H1 (cell line): ENCODE data around the gene COLEC12. TPM values are rescaled to one million over a fixed set of nuclear protein-coding genes. Genes with fewer than 3 reads are reported as not detected.

ENCODE experiments used
- ASH2L ChIP-seq: fragments of 200-600, 300-600 bp; sonication (generic); IDR thresholded peaks from one replicate; pipeline ENCODE4 v1.7.1; 2017; ENCODE audit warnings: low read length
- BACH1 ChIP-seq: IDR thresholded peaks from 2 replicates; pipeline ENCODE4 v1.6.1; 2012; ENCODE audit warnings: low read length, improper control_type of control experiment
- CBX5 ChIP-seq: fragments of 300-800, 300-1000 bp; sonication (generic); IDR thresholded peaks from 2 replicates; pipeline ENCODE4 v1.7.1; 2016; ENCODE audit warnings: antibody characterized with exemption, low read length, low read depth
- CEBPB ChIP-seq: IDR thresholded peaks from 2 replicates; pipeline ENCODE4 v1.6.1; 2012; ENCODE audit warnings: low read depth, low read length
- CREB1 ChIP-seq: IDR thresholded peaks from 2 replicates; pipeline ENCODE4 v1.6.1; 2012; ENCODE audit warnings: inconsistent platforms
- CTBP2 ChIP-seq: IDR thresholded peaks from 2 replicates; pipeline ENCODE4 v1.7.0; 2011; ENCODE audit warnings: borderline replicate concordance, mild to moderate bottlenecking, moderate library complexity, mixed read lengths, low read length; ENCODE audit not compliant: insufficient read depth, insufficient read length
- FOSL1 ChIP-seq: IDR thresholded peaks from 2 replicates; pipeline ENCODE4 v1.6.1; 2011; ENCODE audit warnings: mild to moderate bottlenecking, low read depth, low read length, moderate library complexity; ENCODE audit not compliant: insufficient read depth
- HDAC6 ChIP-seq: IDR thresholded peaks from one replicate; pipeline ENCODE4 v1.7.1; 2012; ENCODE audit warnings: low read depth, mild to moderate bottlenecking, inconsistent platforms, low read length, moderate library complexity
- KDM4A ChIP-seq: IDR thresholded peaks from one replicate; pipeline ENCODE4 v1.7.1; 2012; ENCODE audit warnings: low read depth, mild to moderate bottlenecking, moderate library complexity, low read length, inconsistent platforms; ENCODE audit not compliant: severe bottlenecking
- NANOG ChIP-seq: IDR thresholded peaks from 2 replicates; pipeline ENCODE4 v1.6.1; 2011; ENCODE audit warnings: low read length, low read depth, mild to moderate bottlenecking, inconsistent platforms; ENCODE audit not compliant: insufficient read depth, poor library complexity, severe bottlenecking
- NRF1 ChIP-seq: IDR thresholded peaks from 2 replicates; pipeline ENCODE4 v1.6.1; 2011; ENCODE audit warnings: mild to moderate bottlenecking, low read depth, low read length, improper control_type of control experiment
- RAD21 ChIP-seq, 2 experiments: IDR thresholded peaks in 1 of 2; conservative IDR thresholded peaks in 1 of 2; 2 replicates each; pipeline ENCODE4 v1.6.1; 2011; ENCODE audit warnings: low read depth in 2 of 2, low read length in 2 of 2, improper control_type of control experiment in 1 of 2, inconsistent platforms in 1 of 2, mild to moderate bottlenecking in 1 of 2, moderate library complexity in 1 of 2
- RBBP5 ChIP-seq: IDR thresholded peaks from 2 replicates; pipeline ENCODE4 v1.7.1; 2012; ENCODE audit warnings: low read depth, mild to moderate bottlenecking, inconsistent platforms, low read length, moderate library complexity, borderline replicate concordance
- RNF2 ChIP-seq: fragments of 200-900, 300-1000 bp; sonication (generic); IDR thresholded peaks from 2 replicates; pipeline ENCODE4 v1.7.1; 2016; ENCODE audit warnings: borderline replicate concordance, low read depth, mild to moderate bottlenecking, antibody characterized with exemption, low read length; ENCODE audit not compliant: poor library complexity, severe bottlenecking; ENCODE audit errors: missing control alignments
- RXRA ChIP-seq: IDR thresholded peaks from 2 replicates; pipeline ENCODE4 v1.6.1; 2011; ENCODE audit warnings: low read depth, mild to moderate bottlenecking, low read length, moderate library complexity; ENCODE audit not compliant: insufficient read depth
- SIN3A ChIP-seq, 2 experiments: IDR thresholded peaks in 1 of 2; conservative IDR thresholded peaks in 1 of 2; 2 replicates each; pipeline ENCODE4 v1.6.1; 2011 to 2012; ENCODE audit warnings: low read length in 2 of 2, improper control_type of control experiment in 1 of 2, low read depth in 1 of 2, mild to moderate bottlenecking in 1 of 2
- SIRT6 ChIP-seq: IDR thresholded peaks from one replicate; pipeline ENCODE4 v1.7.1; 2012; ENCODE audit warnings: low read length, inconsistent platforms
- TAF1 ChIP-seq: IDR thresholded peaks from 2 replicates; pipeline ENCODE4 v1.6.1; 2011; ENCODE audit warnings: mild to moderate bottlenecking, low read depth, low read length
- YY1 ChIP-seq: IDR thresholded peaks from 2 replicates; pipeline ENCODE4 v1.6.1; 2011; ENCODE audit warnings: low read depth, mild to moderate bottlenecking, low read length
- ZNF274 ChIP-seq: IDR thresholded peaks from 2 replicates; pipeline ENCODE4 v1.7.0; 2012; ENCODE audit warnings: low read length, borderline replicate concordance; ENCODE audit errors: extremely low read depth
- polyA plus RNA-seq, 7 experiments: library from polyadenylated mRNA; depleted of rRNA in 3 of 7; stranded (reverse) in 5 of 7; unstranded in 2 of 7; fragments of >200 nt in 5 of 7; fragments of 200-250 nt in 2 of 7; gene quantifications; 1 replicate in 5 of 7; 2 replicates in 1 of 7; 4 replicates in 1 of 7; pipeline versions ENCODE4 v1.2.1 to v1.2.3, GENCODE V29; 2011 to 2013; ENCODE audit warnings: missing spikeins in 2 of 7, mixed read lengths in 2 of 7
- total RNA-seq: library from RNA; stranded (reverse); fragmentation: NEBNext Ultra II Directional; extraction: Animal tissue kit (Norgen Biotek cat#: 25700); gene quantifications from 2 replicates; pipeline ENCODE4 v1.2.1, GENCODE V29; 2021
- TF ChIP-seq, protein P1 (sequence below): IDR thresholded peaks from 2 replicates; pipeline ENCODE4 v1.6.1; 2012; ENCODE audit warnings: inconsistent platforms
- TF ChIP-seq, protein P2 (sequence below): IDR thresholded peaks from 2 replicates; pipeline ENCODE4 v1.6.1; 2011; ENCODE audit warnings: low read length, improper control_type of control experiment

The COLEC12 gene
- total and polyA plus RNA-seq, 2 of the 8 experiments (the other 6 are each of a cell fraction or from before 2014, with no cell fraction given): 0.44 to 2.3 TPM

DNA sequence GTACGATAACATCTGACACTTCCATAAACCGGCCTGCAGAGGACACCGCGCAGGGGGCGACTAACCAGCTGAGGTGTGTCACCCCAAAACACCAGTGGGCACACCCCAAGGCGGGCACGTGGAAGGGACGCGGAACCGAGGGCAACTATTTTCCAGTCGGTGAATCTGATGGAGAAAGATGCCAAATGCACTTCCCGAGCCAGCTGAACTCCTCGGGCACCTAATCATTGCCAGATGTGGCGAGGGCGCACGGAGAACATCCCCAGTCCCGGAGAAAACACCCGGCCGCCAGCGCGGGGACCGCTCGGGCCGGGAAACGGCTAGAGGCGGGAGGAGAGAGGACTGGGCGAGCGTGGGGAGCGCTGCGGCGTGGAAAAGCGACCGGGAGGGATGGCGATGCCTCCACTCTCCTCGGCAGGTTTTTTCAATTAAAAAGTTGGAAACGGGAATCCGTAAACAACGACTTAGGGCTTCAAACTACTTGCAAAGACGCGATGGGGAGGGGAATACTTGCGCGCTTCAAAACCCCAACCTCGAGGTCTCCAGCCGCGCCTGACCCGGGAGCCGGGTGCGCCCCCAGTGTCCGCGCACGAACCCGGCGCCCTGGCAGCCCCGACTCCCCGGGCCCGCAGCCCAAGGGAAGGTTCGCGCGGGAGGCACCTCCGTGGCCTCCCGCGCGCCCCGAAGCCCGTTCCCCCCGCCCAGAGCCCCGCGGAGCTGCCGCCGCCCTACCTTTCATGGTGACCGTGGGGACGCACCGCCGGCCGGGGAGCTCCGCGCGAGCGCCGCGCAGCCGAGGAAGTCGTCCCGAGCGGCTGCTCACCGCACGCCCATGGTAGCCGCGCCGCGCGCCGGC, 497 bp downstream of the COLEC12 start (continued):
- TF ChIP-seq RAD21 (IDR thresholded peaks at IDR 0.05 in 1 of 2, conservative IDR thresholded peaks at IDR 0.05 in 1 of 2; ENCODE audit: low read depth in 2 of 2, low read length in 2 of 2): no peak; a peak in 1 of 4 replicates
- TF ChIP-seq HDAC6: no peak
- TF ChIP-seq KDM4A: peak; percentile 42
- no peak for TF ChIP-seq NRF1
- TF ChIP-seq TAF1: no peak
- TF ChIP-seq CEBPB: no peak
- TF ChIP-seq, protein P1, sequence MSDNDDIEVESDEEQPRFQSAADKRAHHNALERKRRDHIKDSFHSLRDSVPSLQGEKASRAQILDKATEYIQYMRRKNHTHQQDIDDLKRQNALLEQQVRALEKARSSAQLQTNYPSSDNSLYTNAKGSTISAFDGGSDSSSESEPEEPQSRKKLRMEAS: no peak
- TF ChIP-seq RBBP5: no peak; the same call in 1 of the 2 replicates
- no peak for TF ChIP-seq RXRA
- TF ChIP-seq CTBP2: no peak
- no peak for TF ChIP-seq YY1
- no peak for TF ChIP-seq NANOG
- no peak for TF ChIP-seq ZNF274
- TF ChIP-seq FOSL1: no peak
- no peak for TF ChIP-seq SIRT6
- TF ChIP-seq CBX5: no peak
- no peak for TF ChIP-seq BACH1
- TF ChIP-seq RNF2: peak; percentile 77
- TF ChIP-seq CREB1: no peak
- TF ChIP-seq SIN3A (conservative IDR thresholded peaks at IDR 0.05 in 1 of 2, IDR thresholded peaks at IDR 0.05 in 1 of 2; ENCODE audit: low read depth in 1 of 2, low read length in 2 of 2): no peak
- TF ChIP-seq, protein P2, sequence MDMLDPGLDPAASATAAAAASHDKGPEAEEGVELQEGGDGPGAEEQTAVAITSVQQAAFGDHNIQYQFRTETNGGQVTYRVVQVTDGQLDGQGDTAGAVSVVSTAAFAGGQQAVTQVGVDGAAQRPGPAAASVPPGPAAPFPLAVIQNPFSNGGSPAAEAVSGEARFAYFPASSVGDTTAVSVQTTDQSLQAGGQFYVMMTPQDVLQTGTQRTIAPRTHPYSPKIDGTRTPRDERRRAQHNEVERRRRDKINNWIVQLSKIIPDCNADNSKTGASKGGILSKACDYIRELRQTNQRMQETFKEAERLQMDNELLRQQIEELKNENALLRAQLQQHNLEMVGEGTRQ: no peak
- TF ChIP-seq ASH2L: peak; percentile 69
